Left lung (tissue), 10 donors: Measurements from ENCODE around the gene ANKRD65. TPM values are rescaled to one million over a fixed set of nuclear protein-coding genes. Genes with fewer than 3 reads are reported as not detected.

ENCODE experiments used
- ATAC-seq: fragments of 200-7000 bp; cut with Tn5 transposase; one replicate; pipeline ENCODE4 v1.9.1; 2020; ENCODE audit warnings: moderate library complexity
- DNase-seq, 4 donors: peaks; one replicate each; pipeline ENCODE4 v3.0.0-alpha.2; 2013 to 2020
- H3K27ac ChIP-seq, 2 donors: fragments of 200-600 bp; sonication (generic) in 1 of 2; one replicate each; pipeline versions ENCODE4 v1.5.0 to v1.8.0; 2020 to 2021
- H3K27me3 ChIP-seq, 2 donors: fragments of 200-600 bp; sonication (generic) in 1 of 2; one replicate each; pipeline versions ENCODE4 v1.5.0 to v1.8.0; 2020 to 2021
- H3K36me3 ChIP-seq, 2 donors: fragments of 200-600 bp; sonication (generic) in 1 of 2; one replicate each; pipeline versions ENCODE4 v1.5.0 to v1.8.0; 2020 to 2021
- H3K4me1 ChIP-seq, 2 donors: fragments of 200-600 bp; one replicate each; pipeline ENCODE4 v1.8.0; 2021
- H3K4me3 ChIP-seq, 2 donors: fragments of 200-600 bp; sonication (generic) in 1 of 2; one replicate each; pipeline versions ENCODE4 v1.5.0 to v1.8.0; 2020 to 2021; ENCODE audit warnings: mild to moderate bottlenecking in 1 of 2
- H3K9me3 ChIP-seq, 2 donors: fragments of 200-600 bp; sonication (generic) in 1 of 2; one replicate each; pipeline versions ENCODE4 v1.5.0 to v1.8.0; 2020 to 2021
- intact Hi-C, 2 donors: fragments of 100-400 bp; cut with DNase I; formaldehyde crosslinking; loops; one replicate each; pipeline versions ENCODE4 v1.11.2 to v1.14.2; 2022
- polyA plus RNA-seq, 6 donors: library from polyadenylated mRNA; unstranded; fragments of 120-200 nt; gene quantifications; one replicate each; pipeline ENCODE4 v1.2.1, GENCODE V29; 2013; ENCODE audit not compliant: insufficient read length in 6 of 6
- total RNA-seq, 2 donors: library from RNA; stranded (reverse); fragmentation: NEBNext Ultra II Directional; extraction: Animal tissue kit (Norgen Biotek cat#: 25700); gene quantifications; one replicate each; pipeline ENCODE4 v1.2.1, GENCODE V29; 2021
- TF ChIP-seq, protein P1 (sequence below), 2 donors: fragments of 200-600 bp; sonication (generic) in 1 of 2; IDR thresholded peaks; one replicate each; pipeline versions ENCODE4 v1.5.0 to v1.8.0; 2021; ENCODE audit warnings: antibody characterized with exemption in 2 of 2
- donor health status: DM: no; HTN: yes; CAD: no.
- donor health status: DM: no; HTN: no; CAD: no.

The ANKRD65 gene
- total and polyA plus RNA-seq, 8 donors = 18.4 to 41.6 (median 31.7) TPM

DNA sequence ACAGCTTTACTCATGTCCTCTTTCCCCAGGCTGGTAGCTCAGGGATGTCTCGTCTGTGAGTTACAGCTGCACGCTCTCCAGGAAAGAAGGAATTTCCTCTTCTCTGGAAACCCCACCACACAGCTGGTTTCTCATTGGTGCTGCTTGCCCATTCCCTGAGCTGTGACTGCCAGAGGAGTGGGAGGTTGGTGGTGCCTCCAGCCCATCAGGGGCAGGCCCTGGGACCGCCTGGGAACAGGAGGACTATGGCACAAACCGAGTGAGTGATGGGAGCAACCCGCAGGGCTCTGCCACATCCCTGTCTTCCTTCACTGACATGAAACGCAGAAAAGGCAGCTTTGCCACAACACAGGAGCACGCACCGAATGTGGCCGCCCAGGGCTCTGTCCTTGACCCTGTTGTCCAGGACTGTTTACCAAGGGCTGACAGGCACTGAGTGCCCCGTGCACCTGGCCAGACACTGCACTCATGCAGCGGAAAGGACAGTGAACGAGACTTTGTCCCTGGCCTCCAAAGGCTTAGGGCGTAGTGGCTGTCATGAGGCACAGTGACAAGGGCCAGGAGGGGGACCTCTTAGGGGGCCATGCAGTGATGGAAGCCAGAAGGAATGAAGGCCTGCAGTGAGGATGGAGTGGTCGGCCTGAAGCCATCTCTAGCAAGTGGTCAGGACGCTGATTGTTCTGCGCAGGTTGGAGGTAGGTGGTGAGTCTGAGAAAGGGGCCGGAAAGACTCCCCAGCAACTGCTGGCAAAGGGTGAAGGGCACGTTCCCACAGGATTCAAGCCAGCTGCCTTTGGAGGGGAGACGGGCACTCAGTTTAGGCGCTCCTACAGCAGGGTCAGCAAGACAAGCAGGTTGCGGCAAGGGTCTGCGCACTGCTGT lies 20.3 kb downstream of the ANKRD65 start:
- Histone ChIP-seq H3K27me3 (no peaks in the 10 kb centered on the region), H3K36me3 (peaks cover 0 to 77% of the 10 kb centered on the region in 2 donors), H3K27ac (peak overlapping the region in 1 of 2 donors; percentile 91), H3K4me3 (peak overlapping the region in 1 of 2 donors; percentile 91), H3K4me1 (peaks cover 16 to 58% of the 10 kb centered on the region in 2 donors), H3K9me3 (no peaks in the 10 kb centered on the region)
- intact Hi-C loops = no loop called here
- TF ChIP-seq, protein P1, sequence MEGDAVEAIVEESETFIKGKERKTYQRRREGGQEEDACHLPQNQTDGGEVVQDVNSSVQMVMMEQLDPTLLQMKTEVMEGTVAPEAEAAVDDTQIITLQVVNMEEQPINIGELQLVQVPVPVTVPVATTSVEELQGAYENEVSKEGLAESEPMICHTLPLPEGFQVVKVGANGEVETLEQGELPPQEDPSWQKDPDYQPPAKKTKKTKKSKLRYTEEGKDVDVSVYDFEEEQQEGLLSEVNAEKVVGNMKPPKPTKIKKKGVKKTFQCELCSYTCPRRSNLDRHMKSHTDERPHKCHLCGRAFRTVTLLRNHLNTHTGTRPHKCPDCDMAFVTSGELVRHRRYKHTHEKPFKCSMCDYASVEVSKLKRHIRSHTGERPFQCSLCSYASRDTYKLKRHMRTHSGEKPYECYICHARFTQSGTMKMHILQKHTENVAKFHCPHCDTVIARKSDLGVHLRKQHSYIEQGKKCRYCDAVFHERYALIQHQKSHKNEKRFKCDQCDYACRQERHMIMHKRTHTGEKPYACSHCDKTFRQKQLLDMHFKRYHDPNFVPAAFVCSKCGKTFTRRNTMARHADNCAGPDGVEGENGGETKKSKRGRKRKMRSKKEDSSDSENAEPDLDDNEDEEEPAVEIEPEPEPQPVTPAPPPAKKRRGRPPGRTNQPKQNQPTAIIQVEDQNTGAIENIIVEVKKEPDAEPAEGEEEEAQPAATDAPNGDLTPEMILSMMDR (IDR thresholded peaks at IDR 0.05) = no peak
- no peak for ATAC-seq
- DNase-seq = peak in 1 of 4 donors; percentile 50

DNA sequence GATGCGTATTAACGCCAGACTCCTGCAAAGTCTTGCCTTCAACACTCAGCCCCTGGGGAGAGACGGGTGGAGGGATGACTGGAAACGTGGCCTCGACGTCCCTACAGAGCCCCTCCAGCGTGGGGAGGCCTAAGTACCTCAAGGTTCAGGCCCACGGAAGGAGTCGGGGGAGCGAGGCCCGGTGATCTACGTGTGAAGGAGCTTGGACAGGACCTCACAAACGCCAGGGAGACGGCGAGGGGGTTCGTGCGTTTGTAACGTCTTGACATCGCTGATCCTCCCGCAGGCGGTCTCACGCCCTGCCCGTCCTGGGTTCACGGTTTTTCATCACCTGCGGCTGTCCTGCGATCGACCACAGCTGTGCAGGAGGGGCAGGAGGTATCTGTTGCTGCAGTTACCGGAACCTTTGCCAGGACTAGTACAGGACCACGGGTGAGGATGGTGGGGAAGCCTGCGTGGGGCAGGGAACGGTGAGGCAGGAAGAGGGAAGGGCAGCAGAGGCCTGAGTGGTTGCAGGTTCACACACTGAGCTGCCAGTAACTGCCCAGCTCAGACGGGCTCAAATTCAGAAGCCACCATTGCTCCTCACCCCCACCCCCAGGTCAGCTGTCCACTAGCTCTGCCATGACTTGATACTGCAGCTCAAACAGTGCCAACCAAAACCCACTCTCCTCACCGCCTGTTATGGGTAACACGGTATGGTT lies 21.1 kb downstream of the ANKRD65 start:
- H3K27ac ChIP-seq = peak overlapping the region; percentile 73 to 91
- H3K4me1 ChIP-seq = peaks cover 16 to 56% of the 10 kb centered on the region in 2 donors
- H3K36me3 ChIP-seq = peaks cover 0 to 77% of the 10 kb centered on the region in 2 donors
- ATAC-seq (peak; percentile 1), DNase-seq (peak in 1 of 4 donors; percentile 82)
- H3K27me3 ChIP-seq = no peaks in the 10 kb centered on the region
- intact Hi-C loops = no loop called here
- H3K9me3 ChIP-seq = no peaks in the 10 kb centered on the region
- peak overlapping the region; percentile 91 to 96 for H3K4me3 ChIP-seq
- TF ChIP-seq, protein P1 (IDR thresholded peaks at IDR 0.05) = no peak

DNA sequence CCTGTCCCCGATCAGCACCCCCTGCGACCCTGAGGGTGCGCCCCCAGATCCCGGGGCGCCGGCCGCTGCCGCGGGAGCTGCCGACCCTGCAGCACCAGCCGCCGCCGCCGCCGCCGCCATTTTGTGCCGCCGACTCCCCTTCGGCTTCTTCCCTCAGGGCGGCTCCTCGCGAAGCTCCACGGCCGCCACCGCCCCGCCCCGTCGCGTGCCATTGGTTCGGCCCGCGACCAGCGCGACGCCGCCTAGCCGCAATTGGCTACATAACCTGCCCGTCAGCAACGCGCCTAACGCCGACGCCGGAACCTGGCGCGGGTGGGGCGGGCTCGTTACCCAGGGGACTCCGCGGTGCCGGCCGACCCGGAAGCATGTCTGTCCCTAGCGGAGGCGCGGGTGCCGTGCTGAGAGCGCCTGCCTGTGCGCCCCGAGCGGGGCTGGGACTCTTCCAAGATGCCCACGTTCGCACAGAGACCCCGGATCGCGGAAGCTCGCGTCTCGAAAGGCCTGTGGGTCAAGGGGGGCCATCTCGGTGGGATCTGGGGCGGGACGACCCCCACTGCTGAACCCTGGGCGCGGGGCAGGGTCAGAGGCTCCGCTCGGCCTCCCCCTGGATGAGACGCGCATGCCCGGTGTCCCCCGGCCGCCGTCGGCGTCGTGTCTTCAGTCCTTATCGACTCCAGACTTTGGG lies 21.7 kb downstream of the ANKRD65 start, which contains the start of gene CCNL2:
TSS of gene CCNL2 (minus strand) at position 149 of the 685 bp plus-strand sequence. CDS start at position 120, 29 bp downstream.
- Histone ChIP-seq H3K4me3 (peak within 1 kb of the TSS; percentile 91 to 96), H3K27ac (peak within 1 kb of the TSS; percentile 73 to 91), H3K27me3 (no peaks in the 10 kb centered on the region), H3K4me1 (peaks cover 16 to 49% of the 10 kb centered on the region in 2 donors), H3K36me3 (peaks cover under 1 to 77% of the 10 kb centered on the region in 2 donors), H3K9me3 (no peaks in the 10 kb centered on the region)
- DNase-seq (peak; percentile 99), ATAC-seq (peak; percentile 99)
- TF ChIP-seq, protein P1 (IDR thresholded peaks at IDR 0.05) = peak; percentile 53 to 78
- intact Hi-C loops = no loop called here

DNA sequence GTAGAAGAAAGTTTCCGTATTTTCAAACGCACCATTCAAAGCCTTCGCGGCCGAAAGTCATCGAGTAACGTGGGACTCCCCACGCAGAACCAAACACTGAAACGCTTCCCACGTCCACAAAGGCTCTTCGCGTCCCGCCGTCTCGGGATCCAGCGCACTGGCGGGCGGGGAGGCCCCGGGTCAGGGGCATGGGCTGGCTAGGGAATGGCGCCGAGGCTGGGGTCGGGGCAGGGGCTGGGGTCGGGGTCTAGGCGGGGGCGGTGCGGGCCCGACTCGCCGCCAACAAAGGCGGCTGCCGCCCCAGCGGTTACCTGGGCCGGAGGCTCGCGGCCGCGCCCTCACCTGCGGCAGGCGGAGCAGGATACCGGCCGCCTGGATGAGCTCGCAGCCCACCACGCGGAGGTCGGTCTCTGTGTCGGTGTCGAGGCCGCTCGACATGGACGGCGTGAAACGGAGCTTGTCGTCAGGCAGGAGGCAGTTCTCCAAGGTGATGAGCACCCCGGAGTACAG lies 22.3 kb downstream of the ANKRD65 start:
- no peaks in the 10 kb centered on the region for H3K9me3 ChIP-seq
- no peaks in the 10 kb centered on the region for H3K27me3 ChIP-seq
- H3K4me3 ChIP-seq = peak overlapping the region; percentile 91 to 96
- intact Hi-C loops = no loop called here
- H3K4me1 ChIP-seq = peaks cover 16 to 47% of the 10 kb centered on the region in 2 donors
- no peak for ATAC-seq
- TF ChIP-seq, protein P1 (IDR thresholded peaks at IDR 0.05) = no peak
- DNase-seq = peak in 1 of 4 donors; percentile 83
- peaks cover 3 to 77% of the 10 kb centered on the region in 2 donors for H3K36me3 ChIP-seq
- H3K27ac ChIP-seq = peak overlapping the region; percentile 70 to 91
